Erythroblast (primary cell): ENCODE measurements around the gene EPHB2.

Experiments
- GATA1 ChIP-seq: IDR thresholded peaks from 2 replicates; pipeline ENCODE4 v1.6.1; 2011; ENCODE audit warnings: low read depth, mild to moderate bottlenecking, control low read depth, low read length, moderate library complexity
- POLR2A ChIP-seq: IDR thresholded peaks from 2 replicates; pipeline ENCODE4 v1.6.1; 2011; ENCODE audit warnings: mild to moderate bottlenecking, low read length

GRCh38 chr1:22790232-22791008, 79.8 kb downstream of the EPHB2 start:
- no peak for TF ChIP-seq POLR2A
- no peak for TF ChIP-seq GATA1
